Tracheal epithelial cell (primary cell): ENCODE data around the gene MIER3. TPM values are rescaled to one million over a fixed set of nuclear protein-coding genes. Genes with fewer than 3 reads are reported as not detected.

Experiments used
- total RNA-seq: library from RNA; depleted of rRNA; stranded (reverse); fragments of >200 nt; gene quantifications from 2 replicates; pipeline ENCODE4 v1.2.1, GENCODE V29; 2014

MIER3 gene, protein sequence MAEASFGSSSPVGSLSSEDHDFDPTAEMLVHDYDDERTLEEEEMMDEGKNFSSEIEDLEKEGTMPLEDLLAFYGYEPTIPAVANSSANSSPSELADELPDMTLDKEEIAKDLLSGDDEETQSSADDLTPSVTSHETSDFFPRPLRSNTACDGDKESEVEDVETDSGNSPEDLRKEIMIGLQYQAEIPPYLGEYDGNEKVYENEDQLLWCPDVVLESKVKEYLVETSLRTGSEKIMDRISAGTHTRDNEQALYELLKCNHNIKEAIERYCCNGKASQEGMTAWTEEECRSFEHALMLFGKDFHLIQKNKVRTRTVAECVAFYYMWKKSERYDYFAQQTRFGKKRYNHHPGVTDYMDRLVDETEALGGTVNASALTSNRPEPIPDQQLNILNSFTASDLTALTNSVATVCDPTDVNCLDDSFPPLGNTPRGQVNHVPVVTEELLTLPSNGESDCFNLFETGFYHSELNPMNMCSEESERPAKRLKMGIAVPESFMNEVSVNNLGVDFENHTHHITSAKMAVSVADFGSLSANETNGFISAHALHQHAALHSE
- total RNA-seq: 38.4 and 43.6 TPM in 2 replicates

DNA sequence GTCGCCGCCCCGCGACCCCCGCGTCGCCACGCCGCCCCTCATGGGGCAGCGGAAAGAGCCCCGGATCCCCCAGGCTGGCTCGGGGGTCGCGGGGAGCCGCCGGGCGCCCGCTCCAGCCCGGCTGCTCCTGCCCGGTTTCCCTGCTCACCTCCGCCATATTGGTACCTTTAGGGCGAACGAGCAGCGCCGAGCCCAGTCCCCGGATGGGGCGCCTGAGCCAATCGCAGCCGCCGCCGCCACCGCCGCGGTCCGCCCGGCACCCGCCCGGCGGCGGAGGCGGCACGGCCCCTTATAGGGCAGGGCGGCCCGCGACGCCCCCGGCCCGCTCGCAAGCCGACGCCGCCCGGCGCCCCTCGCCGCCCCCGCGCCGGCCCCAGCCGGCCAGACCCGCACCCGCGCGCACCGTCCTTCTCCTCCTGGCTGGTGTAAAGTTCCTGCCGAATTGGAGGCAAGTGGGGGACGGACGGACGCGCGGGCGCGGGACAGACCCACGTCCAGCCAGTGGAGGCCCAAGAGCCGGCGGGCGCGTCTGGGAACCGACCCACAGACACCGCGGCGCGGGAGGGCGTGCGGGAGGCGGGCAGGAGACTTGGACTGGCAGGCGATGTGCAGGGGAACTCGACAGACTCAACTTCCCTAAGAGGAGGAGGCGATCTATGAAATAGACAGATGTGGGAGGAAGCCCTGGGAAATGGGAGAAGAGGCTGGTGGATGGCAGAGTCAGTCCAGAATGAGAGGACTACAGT lies at the start of gene MIER3:
Gene MIER3, minus strand, starts transcription at position 178 of the 746 bp plus-strand sequence. Its CDS starts 21 bp downstream, at position 157.

DNA sequence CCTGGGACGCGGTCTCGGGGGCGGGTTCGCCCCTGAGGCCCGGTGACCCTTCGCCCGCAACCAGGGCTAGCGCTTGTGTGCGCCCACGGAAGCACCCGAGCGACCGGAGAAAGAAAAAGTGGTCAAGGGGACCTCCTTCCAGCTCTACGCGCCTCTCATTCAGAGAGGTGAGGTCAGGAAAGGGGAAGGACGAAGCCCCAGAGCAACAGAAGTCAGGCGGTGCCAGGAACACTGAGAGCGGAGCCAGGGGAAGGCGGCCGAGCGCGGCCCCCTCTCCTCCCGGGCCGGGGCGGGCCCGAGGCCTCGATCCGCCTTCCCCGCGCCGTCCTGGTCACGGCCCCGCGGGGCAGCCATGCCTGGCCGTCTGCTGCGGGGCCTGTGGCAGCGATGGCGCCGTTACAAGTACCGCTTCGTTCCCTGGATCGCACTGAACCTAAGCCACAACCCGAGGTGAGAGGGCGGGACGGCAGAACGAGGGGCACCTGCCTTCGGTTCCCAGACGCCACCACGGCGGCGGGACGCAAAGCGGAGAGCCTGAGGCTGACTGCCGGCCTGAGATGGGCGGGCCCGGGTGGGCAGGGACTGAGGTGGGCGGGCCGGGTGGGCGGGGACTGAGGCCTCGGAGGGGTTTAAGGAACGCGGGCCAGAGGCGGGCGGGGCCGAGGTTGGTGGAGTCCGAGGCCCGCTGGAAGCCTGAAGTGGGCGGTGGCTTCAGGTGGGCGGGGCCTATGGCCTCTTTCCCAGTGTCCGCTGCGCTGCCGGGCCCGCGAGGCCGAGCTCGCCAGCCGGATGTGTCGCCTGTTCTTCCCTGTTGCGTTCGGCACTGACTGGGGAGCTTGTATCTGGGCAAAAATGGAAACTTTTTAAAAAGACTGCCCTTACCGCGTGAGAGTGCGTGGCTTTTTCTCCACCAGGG lies 42.4 kb downstream of the MIER3 start, which contains the start of gene SETD9:
Gene SETD9, plus strand, starts transcription at position 303 of the 916 bp plus-strand sequence. Its CDS starts 50 bp downstream, at position 353.

Other genes starting within 250 kb of the MIER3 start
- 14.3 and 26.3 TPM in 2 replicates for gene MAP3K1, start 136.6 kb downstream of the MIER3 start, total RNA-seq
- 8.0 and 9.6 TPM in 2 replicates for gene SETD9, start 42.5 kb downstream of the MIER3 start, total RNA-seq
- gene GPBP1, start 221.9 kb upstream of the MIER3 start, total RNA-seq: 54.2 and 76.7 TPM in 2 replicates